H1 (cell line): Measurements from ENCODE around the gene ZNF839. TPM values are rescaled to one million over a fixed set of nuclear protein-coding genes. Genes with fewer than 3 reads are reported as not detected.

Experiments used
- ATF2 ChIP-seq: IDR thresholded peaks from 2 replicates; pipeline ENCODE4 v1.6.1; 2012; ENCODE audit warnings: low read length, inconsistent platforms
- BRCA1 ChIP-seq: IDR thresholded peaks from 2 replicates; pipeline ENCODE4 v1.6.1; 2012; ENCODE audit warnings: low read depth, low read length, improper control_type of control experiment
- CBX8 ChIP-seq: fragments of 300-800, 300-1000 bp; sonication (generic); IDR thresholded peaks from 2 replicates; pipeline ENCODE4 v1.7.1; 2016; ENCODE audit warnings: low read depth, low read length, borderline replicate concordance
- CHD7 ChIP-seq: fragments of 300-600 bp; sonication (generic); IDR thresholded peaks from 2 replicates; pipeline ENCODE4 v1.7.1; 2012; ENCODE audit warnings: low read length, moderate library complexity, mild to moderate bottlenecking, inconsistent platforms; ENCODE audit not compliant: insufficient replicate concordance
- E2F6 ChIP-seq: IDR thresholded peaks from 2 replicates; pipeline ENCODE4 v1.6.1; 2012; ENCODE audit warnings: inconsistent platforms
- GTF2F1 ChIP-seq: IDR thresholded peaks from 2 replicates; pipeline ENCODE4 v1.6.1; 2012; ENCODE audit warnings: low read depth, low read length, improper control_type of control experiment, borderline replicate concordance
- NRF1 ChIP-seq: IDR thresholded peaks from 2 replicates; pipeline ENCODE4 v1.6.1; 2011; ENCODE audit warnings: mild to moderate bottlenecking, low read depth, low read length, improper control_type of control experiment
- SP2 ChIP-seq: IDR thresholded peaks from 2 replicates; pipeline ENCODE4 v1.6.1; 2012; ENCODE audit warnings: mild to moderate bottlenecking, low read length, inconsistent platforms
- polyA plus RNA-seq, 7 experiments: library from polyadenylated mRNA; depleted of rRNA in 3 of 7; stranded (reverse) in 5 of 7; unstranded in 2 of 7; fragments of >200 nt in 5 of 7; fragments of 200-250 nt in 2 of 7; gene quantifications; 1 replicate in 5 of 7; 2 replicates in 1 of 7; 4 replicates in 1 of 7; pipeline versions ENCODE4 v1.2.1 to v1.2.3, GENCODE V29; 2011 to 2013; ENCODE audit warnings: missing spikeins in 2 of 7, mixed read lengths in 2 of 7
- total RNA-seq: library from RNA; stranded (reverse); fragmentation: NEBNext Ultra II Directional; extraction: Animal tissue kit (Norgen Biotek cat#: 25700); gene quantifications from 2 replicates; pipeline ENCODE4 v1.2.1, GENCODE V29; 2021

The ZNF839 gene
- total and polyA plus RNA-seq, 2 of the 8 experiments (the other 6 are each of a cell fraction or from before 2014, with no cell fraction given): 8.1 to 9.4 TPM

- no peak for TF ChIP-seq CHD7
- no peak for TF ChIP-seq BRCA1
- no peak for TF ChIP-seq CBX8
- no peak for TF ChIP-seq E2F6
- TF ChIP-seq GTF2F1: no peak
- TF ChIP-seq SP2: no peak
- TF ChIP-seq ATF2: no peak
- no peak for TF ChIP-seq NRF1
Measured at GRCh38 chr14:102317564-102318248, 1.8 kb upstream of the ZNF839 start (continued).
